Stomach (tissue), 9 donors: ENCODE data around the gene PHF21A. TPM values are rescaled to one million over a fixed set of nuclear protein-coding genes. Genes with fewer than 3 reads are reported as not detected.

Experiments used
- DNase-seq, 2 donors: peaks; one replicate each; pipeline versions ENCODE4 v3.0.0 to v3.0.0-alpha.2; 2013 to 2019
- H3K27ac ChIP-seq, 5 donors: fragments of 200-600 bp in 4 of 5; sonication (generic) in 4 of 5; one replicate each; pipeline ENCODE4 v1.5.1; 2013 to 2019; ENCODE audit warnings: mild to moderate bottlenecking in 1 of 5, moderate library complexity in 1 of 5
- H3K27me3 ChIP-seq, 3 donors: fragments of 200-600 bp; sonication (generic); one replicate each; pipeline ENCODE4 v1.5.1; 2017 to 2019; ENCODE audit warnings: mixed run types in 1 of 3
- H3K36me3 ChIP-seq, 4 donors: fragments of 200-600 bp; sonication (generic); 1 replicate in 3 of 4; 2 replicates in 1 of 4; pipeline ENCODE4 v1.5.1; 2016 to 2019
- H3K4me1 ChIP-seq, 4 donors: fragments of 200-600 bp; sonication (generic); one replicate each; pipeline ENCODE4 v1.5.1; 2016 to 2019
- H3K4me3 ChIP-seq, 4 donors: fragments of 200-600 bp; sonication (generic) in 3 of 4; one replicate each; pipeline ENCODE4 v1.5.1; 2016 to 2019; ENCODE audit warnings: mild to moderate bottlenecking in 1 of 4
- H3K9me3 ChIP-seq, 4 donors: fragments of 200-600 bp; sonication (generic); one replicate each; pipeline ENCODE4 v1.5.1; 2016 to 2019
- CTCF ChIP-seq, 7 experiments: fragments of 450-650 bp in 4 of 7; fragments of 200-600 bp in 3 of 7; sonication (generic) in 3 of 7; IDR thresholded peaks; one replicate each; pipeline ENCODE4 v1.5.1; 2016 to 2019; ENCODE audit warnings: antibody characterized with exemption in 7 of 7, control low read depth in 2 of 7, mild to moderate bottlenecking in 1 of 7
- EP300 ChIP-seq: sonication (generic); formaldehyde crosslinking; IDR thresholded peaks from one replicate; pipeline ENCODE4 v1.6.1; 2017; ENCODE audit warnings: antibody characterized with exemption
- POLR2A ChIP-seq, 4 donors: fragments of 450-650 bp; IDR thresholded peaks; one replicate each; pipeline ENCODE4 v1.6.1; 2016; ENCODE audit warnings: antibody characterized with exemption in 4 of 4, control low read depth in 2 of 4, mild to moderate bottlenecking in 1 of 4, moderate library complexity in 1 of 4
- POLR2AphosphoS5 ChIP-seq, 3 donors: sonication (generic); formaldehyde crosslinking; IDR thresholded peaks; one replicate each; pipeline ENCODE4 v1.6.1; 2016; ENCODE audit warnings: antibody characterized with exemption in 3 of 3
- WGBS, 5 donors: extraction: QIAGEN DNeasy Blood & Tissue Kit in 3 of 5; methylation state at CpG; one replicate each; pipeline versions ENCODE4 v1.1.5 to v1.1.7; 2013 to 2018; 5-methylcytosine and 5-hydroxymethylcytosine counted together
- intact Hi-C: fragments of 100-400 bp; cut with DNase I; formaldehyde crosslinking; loops from one replicate; pipeline ENCODE4 v1.15.1; 2023; ENCODE audit warnings: low total_unique reads
- polyA plus RNA-seq, 3 donors: library from polyadenylated mRNA; stranded (reverse); fragments of 200-250 nt; gene quantifications; one replicate each; pipeline ENCODE4 v1.2.3, GENCODE V29; 2013
- total RNA-seq, 5 donors: library from RNA; depleted of rRNA; stranded (reverse); fragments of >200 nt; gene quantifications; one replicate each; pipeline versions ENCODE4 v1.1.0 to v1.2.3, GENCODE V29; 2014 to 2016
- donor health status: healthy with polysubstance abuse.
- donor health status: Bipolar disorder and iron deficiency.
- donor health status: healthy.

Gene PHF21A
- total and polyA plus RNA-seq, 8 donors: 6.1 to 67.0 (median 18.6) TPM

GRCh38 chr11:46010100-46010499, 111.2 kb downstream of the PHF21A start:
- H3K27me3 ChIP-seq: no peaks in the 10 kb centered on the region
- TF ChIP-seq POLR2AphosphoS5 (IDR thresholded peaks at IDR 0.05) (no peak), POLR2A (IDR thresholded peaks at IDR 0.05) (no peak), CTCF (IDR thresholded peaks at IDR 0.05) (no peak), EP300 (no peak)
- peaks cover 0 to 29% (median 13%) of the 10 kb centered on the region in 4 donors for H3K4me1 ChIP-seq
- no peak overlapping the region for H3K27ac ChIP-seq
- no peaks in the 10 kb centered on the region for H3K9me3 ChIP-seq
- no peak for DNase-seq
- no peak overlapping the region for H3K4me3 ChIP-seq
- intact Hi-C loops: no loop called here
- 36 to 75% (median 45%) methylated on average over 1 of the region's 1 CpG for WGBS, 5 donors
- no peaks in the 10 kb centered on the region for H3K36me3 ChIP-seq

GRCh38 chr11:46009647-46010046, 111.6 kb downstream of the PHF21A start:
- WGBS, 5 donors: 29 to 62% (median 37%) methylated on average over 2 of the region's 2 CpGs
- H3K4me1 ChIP-seq: peaks cover 0 to 34% (median 16%) of the 10 kb centered on the region in 4 donors
- no peaks in the 10 kb centered on the region for H3K36me3 ChIP-seq
- H3K4me3 ChIP-seq: no peak overlapping the region
- intact Hi-C loops: no loop called here
- H3K27me3 ChIP-seq: no peaks in the 10 kb centered on the region
- H3K27ac ChIP-seq: no peak overlapping the region
- H3K9me3 ChIP-seq: no peaks in the 10 kb centered on the region
- DNase-seq: no peak
- TF ChIP-seq POLR2AphosphoS5 (IDR thresholded peaks at IDR 0.05) (no peak), EP300 (no peak), CTCF (IDR thresholded peaks at IDR 0.05) (no peak), POLR2A (IDR thresholded peaks at IDR 0.05) (no peak)

- H3K27me3 ChIP-seq: no peaks in the 10 kb centered on the region
- peak in 1 of 2 donors; percentile 89 for DNase-seq
- H3K27ac ChIP-seq: no peak overlapping the region
- H3K9me3 ChIP-seq: no peaks in the 10 kb centered on the region
- intact Hi-C loops: no loop called here
- no peaks in the 10 kb centered on the region for H3K36me3 ChIP-seq
- TF ChIP-seq CTCF (IDR thresholded peaks at IDR 0.05): peak in 5 of 7 experiments; percentile 31 to 69 (median 63)
- no peak for TF ChIP-seq POLR2A (IDR thresholded peaks at IDR 0.05)
- peak in 1 of 3 donors; percentile 48 for TF ChIP-seq POLR2AphosphoS5 (IDR thresholded peaks at IDR 0.05)
- no peak for TF ChIP-seq EP300
- WGBS, 5 donors: 34 to 40% (median 36%) methylated on average over 5 of the region's 5 CpGs
- peaks cover 0 to 44% (median 24%) of the 10 kb centered on the region in 4 donors for H3K4me1 ChIP-seq
- H3K4me3 ChIP-seq: no peak overlapping the region
Measured at GRCh38 chr11:46006418-46007070, 114.7 kb downstream of the PHF21A start.

- Histone ChIP-seq H3K27me3 (no peaks in the 10 kb centered on the region), H3K36me3 (no peaks in the 10 kb centered on the region), H3K27ac (no peak overlapping the region), H3K4me3 (no peak overlapping the region), H3K9me3 (no peaks in the 10 kb centered on the region), H3K4me1 (peaks cover 0 to 35% (median 22%) of the 10 kb centered on the region in 4 donors)
- no peak for TF ChIP-seq EP300
- no peak for TF ChIP-seq CTCF (IDR thresholded peaks at IDR 0.05)
- TF ChIP-seq POLR2AphosphoS5 (IDR thresholded peaks at IDR 0.05): no peak
- TF ChIP-seq POLR2A (IDR thresholded peaks at IDR 0.05): no peak
- intact Hi-C loops: no loop called here
- WGBS, 5 donors: 61 to 94% (median 88%) methylated on average over 2 of the region's 2 CpGs
- peak in 1 of 2 donors; percentile 63 for DNase-seq
Measured at GRCh38 chr11:46003572-46003971, 117.7 kb downstream of the PHF21A start.
